HepG2 (cell line): ENCODE data around the gene MXRA7. TPM values are rescaled to one million over a fixed set of nuclear protein-coding genes. Genes with fewer than 3 reads are reported as not detected.
A peak's percentile ranks its signal among the peaks of the same experiment; 100 is the strongest.

Experiments
- HIC2 ChIP-seq: sonication (generic); formaldehyde crosslinking; IDR thresholded peaks from 2 replicates; pipeline ENCODE4 v1.9.0; 2022; ENCODE audit warnings: low read depth, missing genetic modification reagents
- MLX ChIP-seq: IDR thresholded peaks from 2 replicates; pipeline ENCODE4 v1.6.1; 2016
- PHF20 ChIP-seq: sonication (generic); formaldehyde crosslinking; IDR thresholded peaks from 2 replicates; pipeline ENCODE4 v1.5.0; 2020; ENCODE audit warnings: mild to moderate bottlenecking, missing genetic modification reagents
- SOX6 ChIP-seq, 2 experiments: fragments of 450-650 bp in 1 of 2; sonication (generic) in 1 of 2; formaldehyde crosslinking in 1 of 2; IDR thresholded peaks; 2 replicates each; pipeline versions ENCODE4 v1.4.0 to v1.6.1; 2017 to 2020; ENCODE audit warnings: antibody characterized with exemption in 1 of 2, mild to moderate bottlenecking in 1 of 2, missing genetic modification reagents in 1 of 2
- SRY ChIP-seq: sonication (generic); formaldehyde crosslinking; IDR thresholded peaks from 2 replicates; pipeline ENCODE4 v1.8.0; 2022; ENCODE audit warnings: mild to moderate bottlenecking, missing genetic modification reagents
- ZNF282 ChIP-seq: fragments of 450-650 bp; IDR thresholded peaks from 2 replicates; pipeline ENCODE4 v1.6.1; 2018; ENCODE audit not compliant: partially characterized antibody
- polyA plus RNA-seq, 8 experiments: library from polyadenylated mRNA; depleted of rRNA in 3 of 8; stranded (reverse) in 7 of 8; unstranded in 1 of 8; fragments of >200 nt; fragmentation: Illumina TruSeq in 4 of 8; extraction: Trizol in 4 of 8; gene quantifications; 2 replicates each; pipeline versions ENCODE4 v1.2.1 to v1.2.3, GENCODE V29; 2011 to 2016; ENCODE audit warnings: low read depth in 4 of 8, missing spikeins in 1 of 8, mixed read lengths in 1 of 8; ENCODE audit not compliant: insufficient read depth in 1 of 8
- total RNA-seq, 5 experiments: library from RNA; depleted of rRNA; stranded (reverse); fragments of >200 nt; fragmentation: Illumina TruSeq; extraction: Trizol; gene quantifications; 2 replicates each; pipeline ENCODE4 v1.2.3, GENCODE V29; 2016; ENCODE audit warnings: low read depth in 1 of 5
- TF ChIP-seq, protein P1 (sequence below): IDR thresholded peaks from 2 replicates; pipeline ENCODE4 v1.6.1; 2016; ENCODE audit warnings: missing biosample characterization, missing genetic modification reagents, low read depth
- TF ChIP-seq, protein P2 (sequence below), 2 experiments: sonication (generic) in 1 of 2; formaldehyde crosslinking in 1 of 2; IDR thresholded peaks; 2 replicates each; pipeline versions ENCODE4 v1.6.1 to v1.9.0; 2014 to 2022; ENCODE audit warnings: antibody characterized with exemption in 1 of 2, borderline replicate concordance in 1 of 2, inconsistent platforms in 1 of 2, low read depth in 1 of 2, missing genetic modification reagents in 1 of 2
- TF ChIP-seq, protein P3 (sequence below): sonication (generic); formaldehyde crosslinking; IDR thresholded peaks from 2 replicates; pipeline ENCODE4; 2020; ENCODE audit warnings: missing genetic modification reagents, mild to moderate bottlenecking, borderline replicate concordance

MXRA7 gene
- total and polyA plus RNA-seq, 2 of the 13 experiments (the other 11 are each of a cell fraction or from before 2014, with no cell fraction given) = 44.8 to 112 TPM

DNA sequence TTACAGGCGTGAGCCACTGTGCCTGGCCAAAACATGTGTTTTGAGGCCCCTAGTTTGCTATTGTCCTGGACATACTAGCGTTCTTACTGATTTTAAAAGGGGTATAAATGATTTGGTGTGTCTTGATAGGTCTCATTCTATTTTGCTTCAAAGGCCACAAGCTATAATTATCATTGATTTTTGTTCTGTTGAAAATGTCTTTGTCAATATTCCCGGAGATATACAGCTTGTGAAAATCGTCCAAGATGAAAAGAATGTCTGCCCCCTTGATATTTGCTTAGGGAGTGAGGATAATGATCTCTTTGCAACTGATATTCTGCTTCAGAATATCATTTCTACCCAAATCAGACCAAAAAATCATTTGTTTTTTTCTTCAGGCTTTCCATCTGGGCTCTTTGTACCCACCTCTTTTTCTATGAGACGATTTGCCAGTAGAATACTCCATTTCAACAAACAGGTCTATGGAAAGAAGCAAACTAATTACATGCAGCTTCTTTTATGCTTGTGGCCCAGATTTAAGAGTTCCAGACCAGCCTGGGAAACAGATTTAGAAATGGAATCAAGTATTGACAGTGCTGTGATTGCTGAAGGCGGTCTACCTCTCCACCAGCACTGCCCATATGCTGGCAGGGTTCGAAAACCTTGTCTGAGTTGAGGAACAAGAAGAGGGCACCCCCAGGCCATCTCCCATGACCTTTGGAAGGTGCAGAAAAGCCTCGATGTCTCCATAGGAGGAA, 53.1 kb downstream of the MXRA7 start (continued):
- TF ChIP-seq SOX6 (IDR thresholded peaks at IDR 0.05) (no peak), SOX6 (CRISPR knock-in tag; IDR thresholded peaks at IDR 0.05) (0 out of 2 replicates have a peak, but pooled peaks have one; percentile 11), PHF20 (CRISPR knock-in tag) (no peak), ZNF282 (no peak), HIC2 (CRISPR knock-in tag) (no peak), SRY (CRISPR knock-in tag) (no peak), MLX (CRISPR knock-in tag) (no peak)
- TF ChIP-seq, protein P1, sequence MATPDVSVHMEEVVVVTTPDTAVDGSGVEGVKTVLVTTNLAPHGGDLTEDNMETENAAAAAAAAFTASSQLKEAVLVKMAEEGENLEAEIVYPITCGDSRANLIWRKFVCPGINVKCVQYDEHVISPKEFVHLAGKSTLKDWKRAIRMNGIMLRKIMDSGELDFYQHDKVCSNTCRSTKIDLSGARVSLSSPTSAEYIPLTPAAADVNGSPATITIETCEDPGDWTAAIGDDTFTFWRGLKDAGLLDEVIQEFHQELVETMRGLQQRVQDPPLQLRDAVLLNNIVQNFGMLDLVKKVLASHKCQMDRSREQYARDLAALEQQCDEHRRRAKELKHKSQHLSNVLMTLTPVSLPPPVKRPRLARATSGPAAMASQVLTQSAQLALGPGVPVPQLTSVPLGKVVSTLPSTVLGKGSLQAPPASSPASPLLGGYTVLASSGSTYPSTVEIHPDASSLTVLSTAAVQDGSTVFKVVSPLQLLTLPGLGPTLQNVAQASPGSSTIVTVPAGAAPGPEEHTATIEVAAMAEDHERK (CRISPR knock-in tag) = no peak
- TF ChIP-seq, protein P2, sequence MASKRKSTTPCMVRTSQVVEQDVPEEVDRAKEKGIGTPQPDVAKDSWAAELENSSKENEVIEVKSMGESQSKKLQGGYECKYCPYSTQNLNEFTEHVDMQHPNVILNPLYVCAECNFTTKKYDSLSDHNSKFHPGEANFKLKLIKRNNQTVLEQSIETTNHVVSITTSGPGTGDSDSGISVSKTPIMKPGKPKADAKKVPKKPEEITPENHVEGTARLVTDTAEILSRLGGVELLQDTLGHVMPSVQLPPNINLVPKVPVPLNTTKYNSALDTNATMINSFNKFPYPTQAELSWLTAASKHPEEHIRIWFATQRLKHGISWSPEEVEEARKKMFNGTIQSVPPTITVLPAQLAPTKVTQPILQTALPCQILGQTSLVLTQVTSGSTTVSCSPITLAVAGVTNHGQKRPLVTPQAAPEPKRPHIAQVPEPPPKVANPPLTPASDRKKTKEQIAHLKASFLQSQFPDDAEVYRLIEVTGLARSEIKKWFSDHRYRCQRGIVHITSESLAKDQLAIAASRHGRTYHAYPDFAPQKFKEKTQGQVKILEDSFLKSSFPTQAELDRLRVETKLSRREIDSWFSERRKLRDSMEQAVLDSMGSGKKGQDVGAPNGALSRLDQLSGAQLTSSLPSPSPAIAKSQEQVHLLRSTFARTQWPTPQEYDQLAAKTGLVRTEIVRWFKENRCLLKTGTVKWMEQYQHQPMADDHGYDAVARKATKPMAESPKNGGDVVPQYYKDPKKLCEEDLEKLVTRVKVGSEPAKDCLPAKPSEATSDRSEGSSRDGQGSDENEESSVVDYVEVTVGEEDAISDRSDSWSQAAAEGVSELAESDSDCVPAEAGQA (IDR thresholded peaks at IDR 0.05; ENCODE audit: low read depth) = no peak
- TF ChIP-seq, protein P2 (CRISPR knock-in tag; IDR thresholded peaks at IDR 0.05; ENCODE audit: borderline replicate concordance) = no peak; the same call in 1 of the 2 replicates
- TF ChIP-seq, protein P3, sequence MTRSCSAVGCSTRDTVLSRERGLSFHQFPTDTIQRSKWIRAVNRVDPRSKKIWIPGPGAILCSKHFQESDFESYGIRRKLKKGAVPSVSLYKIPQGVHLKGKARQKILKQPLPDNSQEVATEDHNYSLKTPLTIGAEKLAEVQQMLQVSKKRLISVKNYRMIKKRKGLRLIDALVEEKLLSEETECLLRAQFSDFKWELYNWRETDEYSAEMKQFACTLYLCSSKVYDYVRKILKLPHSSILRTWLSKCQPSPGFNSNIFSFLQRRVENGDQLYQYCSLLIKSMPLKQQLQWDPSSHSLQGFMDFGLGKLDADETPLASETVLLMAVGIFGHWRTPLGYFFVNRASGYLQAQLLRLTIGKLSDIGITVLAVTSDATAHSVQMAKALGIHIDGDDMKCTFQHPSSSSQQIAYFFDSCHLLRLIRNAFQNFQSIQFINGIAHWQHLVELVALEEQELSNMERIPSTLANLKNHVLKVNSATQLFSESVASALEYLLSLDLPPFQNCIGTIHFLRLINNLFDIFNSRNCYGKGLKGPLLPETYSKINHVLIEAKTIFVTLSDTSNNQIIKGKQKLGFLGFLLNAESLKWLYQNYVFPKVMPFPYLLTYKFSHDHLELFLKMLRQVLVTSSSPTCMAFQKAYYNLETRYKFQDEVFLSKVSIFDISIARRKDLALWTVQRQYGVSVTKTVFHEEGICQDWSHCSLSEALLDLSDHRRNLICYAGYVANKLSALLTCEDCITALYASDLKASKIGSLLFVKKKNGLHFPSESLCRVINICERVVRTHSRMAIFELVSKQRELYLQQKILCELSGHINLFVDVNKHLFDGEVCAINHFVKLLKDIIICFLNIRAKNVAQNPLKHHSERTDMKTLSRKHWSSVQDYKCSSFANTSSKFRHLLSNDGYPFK (CRISPR knock-in tag) = no peak
